Measurements from ENCODE around the gene ADAM29. TPM values are rescaled to one million over a fixed set of nuclear protein-coding genes. Genes with fewer than 3 reads are reported as not detected.

ADAM29 gene
- polyA plus RNA-seq, 3 donors: not detected

GRCh38 chr4:174928575-174929253 is 10.6 kb downstream of the ADAM29 start:
- no peaks in the 10 kb centered on the region for H3K36me3 Mint-ChIP-seq
- intact Hi-C loops (cut with micrococcal nuclease): no loop called here
- H3K36me3 ChIP-seq (replicated peaks in 1 of 2; ENCODE audit: control insufficient read depth in 1 of 2, insufficient read depth in 2 of 2, low read length in 2 of 2): no peaks in the 10 kb centered on the region
- no peaks in the 10 kb centered on the region for H3K79me2 ChIP-seq (ENCODE audit: insufficient read depth, low read length)
- H3K4me1 Mint-ChIP-seq: no peaks in the 10 kb centered on the region
- H3K9me3 ChIP-seq (replicated peaks in 1 of 2; ENCODE audit: control insufficient read depth in 1 of 2, insufficient read depth in 1 of 2, low read length in 2 of 2): peaks cover 0 to 3% of the 10 kb centered on the region in 2 donors
- H3K9me3 Mint-ChIP-seq: peaks cover 2 to 17% (median 8%) of the 10 kb centered on the region in 7 donors
- WGBS (ENCODE audit: insufficient coverage): no CpG with 5 or more reads among the region's 4 CpGs
- H4K20me1 ChIP-seq (ENCODE audit: insufficient read depth, low read length): no peaks in the 10 kb centered on the region
- H3K27ac Mint-ChIP-seq: no peak overlapping the region
- no peak overlapping the region for H3K27ac ChIP-seq (ENCODE audit: low read depth in 1 of 2, low read length in 2 of 2)
- TF ChIP-seq, protein P1, sequence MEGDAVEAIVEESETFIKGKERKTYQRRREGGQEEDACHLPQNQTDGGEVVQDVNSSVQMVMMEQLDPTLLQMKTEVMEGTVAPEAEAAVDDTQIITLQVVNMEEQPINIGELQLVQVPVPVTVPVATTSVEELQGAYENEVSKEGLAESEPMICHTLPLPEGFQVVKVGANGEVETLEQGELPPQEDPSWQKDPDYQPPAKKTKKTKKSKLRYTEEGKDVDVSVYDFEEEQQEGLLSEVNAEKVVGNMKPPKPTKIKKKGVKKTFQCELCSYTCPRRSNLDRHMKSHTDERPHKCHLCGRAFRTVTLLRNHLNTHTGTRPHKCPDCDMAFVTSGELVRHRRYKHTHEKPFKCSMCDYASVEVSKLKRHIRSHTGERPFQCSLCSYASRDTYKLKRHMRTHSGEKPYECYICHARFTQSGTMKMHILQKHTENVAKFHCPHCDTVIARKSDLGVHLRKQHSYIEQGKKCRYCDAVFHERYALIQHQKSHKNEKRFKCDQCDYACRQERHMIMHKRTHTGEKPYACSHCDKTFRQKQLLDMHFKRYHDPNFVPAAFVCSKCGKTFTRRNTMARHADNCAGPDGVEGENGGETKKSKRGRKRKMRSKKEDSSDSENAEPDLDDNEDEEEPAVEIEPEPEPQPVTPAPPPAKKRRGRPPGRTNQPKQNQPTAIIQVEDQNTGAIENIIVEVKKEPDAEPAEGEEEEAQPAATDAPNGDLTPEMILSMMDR (IDR thresholded peaks at IDR 0.05): no peak
- H3K27me3 Mint-ChIP-seq (ENCODE audit: low read depth in 3 of 3): peaks cover 0 to 2% (median 1%) of the 10 kb centered on the region in 3 donors
- no peak overlapping the region for H2AFZ ChIP-seq (ENCODE audit: insufficient read depth, low read depth, low read length, poor library complexity, severe bottlenecking)
- DNase-seq: no peak
- no peak overlapping the region for H3K4me3 Mint-ChIP-seq
- no peak overlapping the region for H3K4me3 ChIP-seq (replicated peaks in 1 of 3; ENCODE audit: low read depth in 2 of 3, low read length in 3 of 3)
- H3K4me2 ChIP-seq (replicated peaks; ENCODE audit: extremely low read depth, low read length, poor library complexity, severe bottlenecking): no peak overlapping the region
- no peaks in the 10 kb centered on the region for H3K27me3 ChIP-seq (ENCODE audit: control insufficient read depth in 2 of 2, insufficient read depth in 2 of 2, low read length in 2 of 2)
- H3K4me1 ChIP-seq (ENCODE audit: control insufficient read depth in 1 of 2, insufficient read depth in 2 of 2, low read length in 2 of 2): no peaks in the 10 kb centered on the region
- no peak overlapping the region for H3K9ac ChIP-seq (ENCODE audit: insufficient read depth, low read length, poor library complexity, severe bottlenecking)

GRCh38 chr4:174929346-174929745 is 11.2 kb downstream of the ADAM29 start:
- Histone ChIP-seq H3K9ac (ENCODE audit: insufficient read depth, low read length, poor library complexity, severe bottlenecking) (no peak overlapping the region), H3K4me3 (replicated peaks in 1 of 3; ENCODE audit: low read depth in 2 of 3, low read length in 3 of 3) (no peak overlapping the region), H3K36me3 (replicated peaks in 1 of 2; ENCODE audit: control insufficient read depth in 1 of 2, insufficient read depth in 2 of 2, low read length in 2 of 2) (no peaks in the 10 kb centered on the region), H3K79me2 (ENCODE audit: insufficient read depth, low read length) (no peaks in the 10 kb centered on the region), H3K27me3 (ENCODE audit: control insufficient read depth in 2 of 2, insufficient read depth in 2 of 2, low read length in 2 of 2) (no peaks in the 10 kb centered on the region), H3K4me1 (ENCODE audit: control insufficient read depth in 1 of 2, insufficient read depth in 2 of 2, low read length in 2 of 2) (no peaks in the 10 kb centered on the region), H2AFZ (ENCODE audit: insufficient read depth, low read depth, low read length, poor library complexity, severe bottlenecking) (no peak overlapping the region), H4K20me1 (ENCODE audit: insufficient read depth, low read length) (no peaks in the 10 kb centered on the region), H3K27ac (ENCODE audit: low read depth in 1 of 2, low read length in 2 of 2) (no peak overlapping the region), H3K9me3 (replicated peaks in 1 of 2; ENCODE audit: control insufficient read depth in 1 of 2, insufficient read depth in 1 of 2, low read length in 2 of 2) (peaks cover 0 to 3% of the 10 kb centered on the region in 2 donors), H3K4me2 (replicated peaks; ENCODE audit: extremely low read depth, low read length, poor library complexity, severe bottlenecking) (no peak overlapping the region)
- Mint-ChIP-seq H3K9me3 (peaks cover 2 to 17% (median 8%) of the 10 kb centered on the region in 7 donors), H3K27ac (no peak overlapping the region), H3K27me3 (ENCODE audit: low read depth in 3 of 3) (peaks cover 0 to 2% (median 1%) of the 10 kb centered on the region in 3 donors), H3K36me3 (no peaks in the 10 kb centered on the region), H3K4me1 (no peaks in the 10 kb centered on the region), H3K4me3 (no peak overlapping the region)
- 91% methylated on average over 4 of the region's 6 CpGs for WGBS (ENCODE audit: insufficient coverage)
- TF ChIP-seq, protein P1 (IDR thresholded peaks at IDR 0.05): no peak
- intact Hi-C loops (cut with micrococcal nuclease): no loop called here
- DNase-seq: no peak
